Measurements from ENCODE around the gene PARP9. TPM values are rescaled to one million over a fixed set of nuclear protein-coding genes. Genes with fewer than 3 reads are reported as not detected.

The PARP9 gene
- total RNA-seq, 2 donors from 2014 or later, result 13.2 to 17.1 TPM

GRCh38 chr3:122557356-122557755 lies 6.7 kb downstream of the PARP9 start:
- H3K27ac ChIP-seq, result no peak overlapping the region
- no peaks in the 10 kb centered on the region for H3K9me3 ChIP-seq
- ATAC-seq (no peak), DNase-seq (no peak)
- H3K36me3 ChIP-seq (replicated peaks in 1 of 2; ENCODE audit: insufficient read depth in 1 of 2, low read depth in 2 of 2), result peaks cover 0 to 12% of the 10 kb centered on the region in 2 donors
- 83 to 99% methylated on average over 5 of the region's 5 CpGs for WGBS, 2 donors
- H3K4me3 ChIP-seq, result no peak overlapping the region
- intact Hi-C loops (cut with DNase I), result no loop called here
- no peaks in the 10 kb centered on the region for H3K27me3 ChIP-seq
- H3K4me1 ChIP-seq, result peaks cover 10% of the 10 kb centered on the region
- TF ChIP-seq POLR2A (IDR thresholded peaks at IDR 0.05) (no peak), CTCF (IDR thresholded peaks at IDR 0.05) (no peak)

GRCh38 chr3:122555275-122556071 lies 8.6 kb downstream of the PARP9 start:
- Histone ChIP-seq H3K27ac (no peak overlapping the region), H3K9me3 (no peaks in the 10 kb centered on the region), H3K36me3 (replicated peaks in 1 of 2; ENCODE audit: insufficient read depth in 1 of 2, low read depth in 2 of 2) (peaks cover 0 to 14% of the 10 kb centered on the region in 2 donors), H3K4me3 (no peak overlapping the region), H3K4me1 (no peaks in the 10 kb centered on the region), H3K27me3 (no peaks in the 10 kb centered on the region)
- TF ChIP-seq POLR2A (IDR thresholded peaks at IDR 0.05) (no peak), CTCF (IDR thresholded peaks at IDR 0.05) (no peak)
- no peak for ATAC-seq
- 81 to 89% methylated on average over 6 of the region's 6 CpGs for WGBS, 2 donors
- DNase-seq, result no peak
- intact Hi-C loops (cut with DNase I), result no loop called here

- H3K4me3 ChIP-seq, result no peak overlapping the region
- H3K9me3 ChIP-seq, result no peaks in the 10 kb centered on the region
- TF ChIP-seq POLR2A (IDR thresholded peaks at IDR 0.05), result no peak
- no peak for TF ChIP-seq CTCF (IDR thresholded peaks at IDR 0.05)
- H3K27me3 ChIP-seq, result no peaks in the 10 kb centered on the region
- peaks cover 0 to 17% of the 10 kb centered on the region in 2 donors for H3K36me3 ChIP-seq (replicated peaks in 1 of 2; ENCODE audit: insufficient read depth in 1 of 2, low read depth in 2 of 2)
- H3K27ac ChIP-seq, result no peak overlapping the region
- 37 to 46% methylated on average over 3 of the region's 3 CpGs for WGBS, 2 donors
- DNase-seq, result no peak
- intact Hi-C loops (cut with DNase I), result no loop called here
- no peak for ATAC-seq
- no peaks in the 10 kb centered on the region for H3K4me1 ChIP-seq
These were observed 10.9 kb downstream of the PARP9 start for GRCh38 chr3:122553171-122553570.

GRCh38 chr3:122548619-122549018 lies 15.5 kb downstream of the PARP9 start:
- Histone ChIP-seq H3K9me3 (no peaks in the 10 kb centered on the region), H3K27ac (no peak overlapping the region), H3K4me1 (no peaks in the 10 kb centered on the region), H3K36me3 (replicated peaks in 1 of 2; ENCODE audit: insufficient read depth in 1 of 2, low read depth in 2 of 2) (peaks cover 0 to 18% of the 10 kb centered on the region in 2 donors), H3K27me3 (no peaks in the 10 kb centered on the region), H3K4me3 (no peak overlapping the region)
- DNase-seq (no peak), ATAC-seq (no peak)
- 76 to 94% methylated on average over 1 of the region's 1 CpG for WGBS, 2 donors
- intact Hi-C loops (cut with DNase I), result no loop called here
- TF ChIP-seq CTCF (IDR thresholded peaks at IDR 0.05) (no peak), POLR2A (IDR thresholded peaks at IDR 0.05) (no peak)

GRCh38 chr3:122548076-122548475 lies 16.0 kb downstream of the PARP9 start:
- no peak for TF ChIP-seq CTCF (IDR thresholded peaks at IDR 0.05)
- TF ChIP-seq POLR2A (IDR thresholded peaks at IDR 0.05), result no peak
- 79 to 83% methylated on average over 3 of the region's 3 CpGs for WGBS, 2 donors
- Histone ChIP-seq H3K4me1 (no peaks in the 10 kb centered on the region), H3K9me3 (no peaks in the 10 kb centered on the region), H3K27ac (no peak overlapping the region), H3K27me3 (no peaks in the 10 kb centered on the region), H3K36me3 (replicated peaks in 1 of 2; ENCODE audit: insufficient read depth in 1 of 2, low read depth in 2 of 2) (peaks cover 0 to 18% of the 10 kb centered on the region in 2 donors), H3K4me3 (no peak overlapping the region)
- intact Hi-C loops (cut with DNase I), result no loop called here
- DNase-seq (no peak), ATAC-seq (no peak)

Data from body of pancreas (tissue), 4 donors.